ENCODE data around the gene FOXR2. TPM values are rescaled to one million over a fixed set of nuclear protein-coding genes. Genes with fewer than 3 reads are reported as not detected.

FOXR2 gene
- total RNA-seq (2021) (not detected in 3 replicates), Bru-seq, nascent RNA (not detected)
- long read RNA-seq, experiment 1 = 0 reads
- long read RNA-seq, experiment 2 = 0 reads
- long read RNA-seq, experiment 3 = 0 reads

GRCh38 chrX:55623100-55623499 is at the start of gene FOXR2:
Gene FOXR2 (plus strand): TSS chrX:55623400. CDS start chrX:55623712, 312 bp downstream.
- peaks cover 19% of the 10 kb centered on the region for H3K36me3 Mint-ChIP-seq
- ATAC-seq (no peak), DNase-seq (ENCODE audit: low spot score) (no peak)
- H3K27ac Mint-ChIP-seq = no peak within 1 kb of the TSS
- peaks cover 49% of the 10 kb centered on the region for H3K9me3 Mint-ChIP-seq
- TF ChIP-seq MXD4 (CRISPR knock-in tag; IDR thresholded peaks at IDR 0.05; ENCODE audit: borderline replicate concordance) = no peak
- TF ChIP-seq IRF1 (CRISPR knock-in tag; IDR thresholded peaks at IDR 0.05) = no peak
- no peak for TF ChIP-seq ZNF263 (CRISPR knock-in tag; IDR thresholded peaks at IDR 0.05; ENCODE audit: low read depth)
- no peak for TF ChIP-seq PREB (CRISPR knock-in tag; IDR thresholded peaks at IDR 0.05; ENCODE audit: borderline replicate concordance)
- TF ChIP-seq ARID4B (CRISPR knock-in tag; IDR thresholded peaks at IDR 0.05; ENCODE audit: borderline replicate concordance) = no peak
- no peak for TF ChIP-seq CBFB (CRISPR knock-in tag; IDR thresholded peaks at IDR 0.05; ENCODE audit: low read depth)
- TF ChIP-seq TEAD4 (CRISPR knock-in tag; IDR thresholded peaks at IDR 0.05) = no peak
- no peak for TF ChIP-seq ESRRA (CRISPR knock-in tag; IDR thresholded peaks at IDR 0.05; ENCODE audit: borderline replicate concordance)
- no peak for TF ChIP-seq ZNF121 (CRISPR knock-in tag; IDR thresholded peaks at IDR 0.05)
- TF ChIP-seq RELA (CRISPR knock-in tag; IDR thresholded peaks at IDR 0.05; ENCODE audit: borderline replicate concordance) = no peak
- no peak for TF ChIP-seq SOX15 (CRISPR knock-in tag; IDR thresholded peaks at IDR 0.05)
- TF ChIP-seq USF2 (CRISPR knock-in tag; IDR thresholded peaks at IDR 0.05) = no peak
- no peak for TF ChIP-seq FOXP1 (CRISPR knock-in tag; IDR thresholded peaks at IDR 0.05; ENCODE audit: borderline replicate concordance)
- no peak for TF ChIP-seq ZBTB43 (CRISPR knock-in tag; IDR thresholded peaks at IDR 0.05)
- TF ChIP-seq ZNF232 (CRISPR knock-in tag; IDR thresholded peaks at IDR 0.05) = no peak
- no peak for TF ChIP-seq JAZF1 (CRISPR knock-in tag; IDR thresholded peaks at IDR 0.05)
- CTCF ChIA-PET = no interaction called here
- POLR2A ChIA-PET = no interaction called here
- no peak within 1 kb of the TSS for H3K4me3 Mint-ChIP-seq
- no peaks in the 10 kb centered on the region; the same call in 1 of the 2 replicates for H3K27me3 Mint-ChIP-seq (ENCODE audit: low read depth)
- H3K4me1 Mint-ChIP-seq = no peaks in the 10 kb centered on the region

GRCh38 chrX:55579115-55579514 is 44.1 kb upstream of the FOXR2 start:
- TF ChIP-seq NR1H2 (CRISPR knock-in tag; IDR thresholded peaks at IDR 0.05) (no peak), ZNF423 (CRISPR knock-in tag; IDR thresholded peaks at IDR 0.05) (no peak), ZMAT4 (CRISPR knock-in tag; IDR thresholded peaks at IDR 0.05) (no peak)
- peaks cover 5% of the 10 kb centered on the region; the same call in 1 of the 2 replicates for H3K27me3 Mint-ChIP-seq (ENCODE audit: low read depth)
- DNase-seq (ENCODE audit: low spot score) (no peak), ATAC-seq (no peak)
- H3K4me1 Mint-ChIP-seq = no peaks in the 10 kb centered on the region
- H3K9me3 Mint-ChIP-seq = peaks cover 62% of the 10 kb centered on the region
- CTCF ChIA-PET = no interaction called here
- POLR2A ChIA-PET = no interaction called here
- peaks cover 8% of the 10 kb centered on the region for H3K36me3 Mint-ChIP-seq
- H3K4me3 Mint-ChIP-seq = no peak overlapping the region
- H3K27ac Mint-ChIP-seq = no peak overlapping the region
